Measurements from ENCODE around the gene STEEP1. TPM values are rescaled to one million over a fixed set of nuclear protein-coding genes. Genes with fewer than 3 reads are reported as not detected.

The STEEP1 gene
- total RNA-seq, 1 donor from 2014 or later: 22.1 TPM

- H3K27ac ChIP-seq (ENCODE audit: low read depth, low read length): no peak overlapping the region
- H3K4me1 ChIP-seq (ENCODE audit: insufficient read depth, low read length): no peaks in the 10 kb centered on the region
- Mint-ChIP-seq H3K4me3 (ENCODE audit: unreplicated experiment) (no peak overlapping the region), H3K27me3 (ENCODE audit: low read depth, unreplicated experiment) (no peaks in the 10 kb centered on the region), H3K4me1 (ENCODE audit: low read depth, unreplicated experiment) (no peaks in the 10 kb centered on the region), H3K36me3 (ENCODE audit: low read depth, unreplicated experiment) (no peaks in the 10 kb centered on the region), H3K9me3 (ENCODE audit: unreplicated experiment) (peaks cover 2% of the 10 kb centered on the region), H3K27ac (ENCODE audit: unreplicated experiment) (no peak overlapping the region)
- no peak overlapping the region for H3K9ac ChIP-seq (ENCODE audit: low read length)
- DNase-seq (ENCODE audit: low read depth) (no peak), FAIRE-seq (no peak)
- H4K20me1 ChIP-seq (ENCODE audit: insufficient read depth, low read length): no peaks in the 10 kb centered on the region
- no peaks in the 10 kb centered on the region for H3K27me3 ChIP-seq (ENCODE audit: insufficient read depth, low read length)
- H3K9me3 ChIP-seq (ENCODE audit: insufficient read depth, low read depth, low read length): no peaks in the 10 kb centered on the region
- H3K4me2 ChIP-seq (ENCODE audit: low read length): no peak overlapping the region
- H3K79me2 ChIP-seq (ENCODE audit: insufficient read depth, low read length): no peaks in the 10 kb centered on the region
- no peak overlapping the region for H3K4me3 ChIP-seq (ENCODE audit: insufficient read depth, low read depth, low read length)
- H2AFZ ChIP-seq (ENCODE audit: low read depth, low read length): no peak overlapping the region
- TF ChIP-seq CTCF (IDR thresholded peaks at IDR 0.05; ENCODE audit: insufficient read depth, low read depth, low read length) (no peak), EZH2 (IDR thresholded peaks at IDR 0.05; ENCODE audit: insufficient read depth, low read length) (no peak)
- H3K36me3 ChIP-seq (ENCODE audit: insufficient read depth, low read length): no peaks in the 10 kb centered on the region
These were observed 75.8 kb downstream of the STEEP1 start for GRCh38 chrX:119489212-119490074.

GRCh38 chrX:119488749-119489148 is 76.5 kb downstream of the STEEP1 start:
- no peaks in the 10 kb centered on the region for H3K27me3 ChIP-seq (ENCODE audit: insufficient read depth, low read length)
- Mint-ChIP-seq H3K27me3 (ENCODE audit: low read depth, unreplicated experiment) (no peaks in the 10 kb centered on the region), H3K27ac (ENCODE audit: unreplicated experiment) (no peak overlapping the region), H3K9me3 (ENCODE audit: unreplicated experiment) (peaks cover 2% of the 10 kb centered on the region), H3K4me3 (ENCODE audit: unreplicated experiment) (no peak overlapping the region), H3K4me1 (ENCODE audit: low read depth, unreplicated experiment) (no peaks in the 10 kb centered on the region), H3K36me3 (ENCODE audit: low read depth, unreplicated experiment) (no peaks in the 10 kb centered on the region)
- no peak overlapping the region for H3K4me2 ChIP-seq (ENCODE audit: low read length)
- H3K79me2 ChIP-seq (ENCODE audit: insufficient read depth, low read length): no peaks in the 10 kb centered on the region
- H3K4me1 ChIP-seq (ENCODE audit: insufficient read depth, low read length): no peaks in the 10 kb centered on the region
- TF ChIP-seq CTCF (IDR thresholded peaks at IDR 0.05; ENCODE audit: insufficient read depth, low read depth, low read length) (peak; percentile 48), EZH2 (IDR thresholded peaks at IDR 0.05; ENCODE audit: insufficient read depth, low read length) (no peak)
- H3K9me3 ChIP-seq (ENCODE audit: insufficient read depth, low read depth, low read length): no peaks in the 10 kb centered on the region
- DNase-seq (ENCODE audit: low read depth) (no peak), FAIRE-seq (no peak)
- H3K9ac ChIP-seq (ENCODE audit: low read length): no peak overlapping the region
- H3K36me3 ChIP-seq (ENCODE audit: insufficient read depth, low read length): no peaks in the 10 kb centered on the region
- H2AFZ ChIP-seq (ENCODE audit: low read depth, low read length): no peak overlapping the region
- no peak overlapping the region for H3K4me3 ChIP-seq (ENCODE audit: insufficient read depth, low read depth, low read length)
- no peaks in the 10 kb centered on the region for H4K20me1 ChIP-seq (ENCODE audit: insufficient read depth, low read length)
- H3K27ac ChIP-seq (ENCODE audit: low read depth, low read length): no peak overlapping the region

Other genes with a start within 250 kb of the STEEP1 start
- 11.6 and 13.3 TPM in 2 replicates for gene SLC25A43, start 166.1 kb downstream of the STEEP1 start, total RNA-seq
- gene SLC25A5, start 97.0 kb downstream of the STEEP1 start, total RNA-seq: 171 and 176 TPM in 2 replicates
- 75.9 and 78.9 TPM in 2 replicates for gene UBE2A, start 9.2 kb upstream of the STEEP1 start, total RNA-seq
- gene NKRF, start 41.0 kb upstream of the STEEP1 start, total RNA-seq: 10.8 and 11.6 TPM in 2 replicates
- 24.7 and 25.3 TPM in 2 replicates for gene SEPTIN6, start 127.8 kb upstream of the STEEP1 start, total RNA-seq
- gene SOWAHD, start 193.2 kb upstream of the STEEP1 start, total RNA-seq: 0.54 TPM in 1 of 2 replicates, not detected in the other
- 1,404 and 1,492 TPM in 2 replicates for gene RPL39, start 226.2 kb upstream of the STEEP1 start, total RNA-seq

Measured in astrocyte (in vitro differentiated cells and primary cell).